HUES64 (cell line): ENCODE results near the gene GLYAT.

Experiments
- H3K27ac ChIP-seq: 2 replicates; pipeline ENCODE4 v1.7.0; 2013; ENCODE audit warnings: low read depth, low read length, inconsistent platforms
- H3K27me3 ChIP-seq: 2 replicates; pipeline ENCODE4 v1.6.1; 2013; ENCODE audit warnings: mild to moderate bottlenecking, low read length; ENCODE audit not compliant: insufficient read depth
- H3K36me3 ChIP-seq: 2 replicates; pipeline ENCODE4 v1.6.1; 2013; ENCODE audit warnings: mild to moderate bottlenecking, low read length; ENCODE audit not compliant: insufficient read depth
- H3K4me1 ChIP-seq: 2 replicates; pipeline ENCODE4 v1.6.1; 2013; ENCODE audit warnings: mild to moderate bottlenecking, low read length, moderate library complexity; ENCODE audit not compliant: insufficient read depth
- H3K4me3 ChIP-seq: 2 replicates; pipeline ENCODE4 v1.5.1; 2013; ENCODE audit warnings: mild to moderate bottlenecking, low read length, moderate library complexity
- H3K9ac ChIP-seq: 2 replicates; pipeline ENCODE4 v1.6.1; 2013; ENCODE audit warnings: mild to moderate bottlenecking, low read depth, low read length
- H3K9me3 ChIP-seq: 2 replicates; pipeline ENCODE4 v1.6.1; 2013; ENCODE audit warnings: low read depth, low read length; ENCODE audit not compliant: insufficient read depth
- WGBS: fragments of 150-250, 120-280 bp; methylation state at CpG from one replicate; pipeline ENCODE4 v1.1.7; 2013; ENCODE audit warnings: missing lambda C conversion rate; 5-methylcytosine and 5-hydroxymethylcytosine counted together

GLYAT gene

GRCh38 chr11:58742140-58742539 is 10.4 kb upstream of the GLYAT start:
- Histone ChIP-seq H3K9me3 (peaks cover 94% of the 10 kb centered on the region), H3K4me3 (no peak overlapping the region), H3K27me3 (no peaks in the 10 kb centered on the region), H3K9ac (no peak overlapping the region), H3K4me1 (no peaks in the 10 kb centered on the region), H3K36me3 (no peaks in the 10 kb centered on the region), H3K27ac (no peak overlapping the region)
- WGBS = 69% methylated on average over 2 of the region's 2 CpGs

- Histone ChIP-seq H3K9me3 (peaks cover 93% of the 10 kb centered on the region), H3K4me1 (no peaks in the 10 kb centered on the region), H3K27ac (no peak overlapping the region), H3K36me3 (no peaks in the 10 kb centered on the region), H3K9ac (no peak overlapping the region), H3K4me3 (no peak overlapping the region), H3K27me3 (no peaks in the 10 kb centered on the region)
- WGBS = 93% methylated on average over 1 of the region's 1 CpG
Observed at GRCh38 chr11:58741127-58741526, 9.4 kb upstream of the GLYAT start.

- Histone ChIP-seq H3K36me3 (no peaks in the 10 kb centered on the region), H3K4me3 (no peak overlapping the region), H3K9me3 (peaks cover 93% of the 10 kb centered on the region), H3K27me3 (no peaks in the 10 kb centered on the region), H3K4me1 (no peaks in the 10 kb centered on the region), H3K27ac (no peak overlapping the region), H3K9ac (no peak overlapping the region)
- 66% methylated on average over 4 of the region's 4 CpGs for WGBS
Observed at GRCh38 chr11:58740447-58740846, 8.7 kb upstream of the GLYAT start.

DNA sequence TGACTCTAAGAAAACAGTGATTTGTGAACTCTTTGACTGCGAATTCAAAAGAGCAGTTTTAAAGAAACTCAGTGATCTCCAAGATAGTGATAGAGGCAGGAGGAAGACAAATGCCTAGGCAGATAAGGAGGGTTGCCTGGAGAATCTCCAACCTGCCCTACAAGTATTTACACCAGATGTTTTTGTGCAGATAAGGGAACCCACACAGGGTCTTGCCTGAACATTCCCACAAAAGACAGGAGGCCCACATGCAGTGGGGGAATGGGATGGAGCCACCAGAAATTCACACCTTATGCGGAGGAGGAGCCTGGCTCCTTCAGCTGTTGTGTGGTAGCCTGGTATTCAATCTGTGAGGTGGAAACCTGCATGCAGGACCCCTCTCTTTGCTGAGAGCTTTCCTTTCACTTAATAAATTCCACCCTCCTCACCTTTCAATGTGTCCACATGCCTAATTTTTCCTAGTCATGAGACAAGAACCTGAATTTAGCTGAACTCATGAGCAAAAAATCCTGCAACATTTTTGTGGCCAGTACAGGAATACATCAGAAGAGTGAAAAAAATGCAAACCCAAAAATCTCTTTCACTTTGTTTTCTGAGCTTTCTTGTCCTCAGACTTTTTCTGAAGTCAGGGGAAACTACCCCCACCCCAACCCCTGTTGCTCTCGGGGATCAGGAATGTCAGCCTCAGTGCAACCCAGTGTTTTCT is 8.1 kb upstream of the GLYAT start:
- WGBS = 80% methylated on average over 3 of the region's 3 CpGs
- H3K9me3 ChIP-seq = peaks cover 93% of the 10 kb centered on the region

GRCh38 chr11:58734681-58735490 is 3.1 kb upstream of the GLYAT start:
- peaks cover 92% of the 10 kb centered on the region for H3K9me3 ChIP-seq
- H3K9ac ChIP-seq = no peak overlapping the region
- whole genome bisulfite sequencing = 53% methylated on average over 4 of the region's 4 CpGs
- H3K27me3 ChIP-seq = no peaks in the 10 kb centered on the region
- H3K36me3 ChIP-seq = no peaks in the 10 kb centered on the region
- H3K27ac ChIP-seq = no peak overlapping the region
- no peaks in the 10 kb centered on the region for H3K4me1 ChIP-seq
- H3K4me3 ChIP-seq = no peak overlapping the region

More for the DNA sequence above, 8.1 kb upstream of the GLYAT start:
- Histone ChIP-seq H3K4me1 (no peaks in the 10 kb centered on the region), H3K27ac (no peak overlapping the region), H3K27me3 (no peaks in the 10 kb centered on the region), H3K36me3 (no peaks in the 10 kb centered on the region), H3K9ac (no peak overlapping the region), H3K4me3 (no peak overlapping the region)

DNA sequence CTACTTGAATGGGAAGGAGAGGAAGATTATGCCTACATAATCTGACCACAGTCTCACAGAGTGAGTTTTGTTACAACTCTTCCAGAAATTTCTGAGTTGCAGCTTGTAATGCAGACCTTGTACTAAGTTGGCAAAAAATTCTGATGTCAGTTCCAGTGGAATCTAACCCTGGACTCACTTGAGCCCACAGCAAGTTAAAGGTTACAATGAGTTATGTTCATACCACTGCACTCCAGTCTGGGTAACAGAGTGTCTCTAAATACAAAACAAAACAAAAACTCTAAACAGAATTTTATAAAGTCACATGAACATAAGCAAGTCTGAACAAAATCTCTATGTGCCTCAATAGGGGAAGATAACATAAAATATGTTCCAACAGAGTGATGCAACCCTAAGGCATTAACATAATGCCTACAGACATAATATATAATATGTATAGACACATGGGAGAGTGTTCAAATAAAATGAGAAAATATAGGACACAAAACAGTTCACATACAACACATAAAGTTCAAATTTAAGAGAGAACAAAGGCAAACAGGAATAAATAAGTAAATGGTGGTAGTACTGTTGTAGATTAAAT is 1.1 kb downstream of the GLYAT start:
- no peak overlapping the region for H3K9ac ChIP-seq
- no peaks in the 10 kb centered on the region for H3K36me3 ChIP-seq
- H3K4me1 ChIP-seq = no peaks in the 10 kb centered on the region
- no peaks in the 10 kb centered on the region for H3K27me3 ChIP-seq
- peaks cover 90% of the 10 kb centered on the region for H3K9me3 ChIP-seq
- H3K27ac ChIP-seq = no peak overlapping the region
- H3K4me3 ChIP-seq = no peak overlapping the region

GRCh38 chr11:58727415-58727797 is 4.3 kb downstream of the GLYAT start:
- WGBS = 94% methylated on average over 2 of the region's 2 CpGs
- Histone ChIP-seq H3K4me1 (no peaks in the 10 kb centered on the region), H3K27ac (no peak overlapping the region), H3K36me3 (no peaks in the 10 kb centered on the region), H3K9ac (no peak overlapping the region), H3K4me3 (no peak overlapping the region), H3K27me3 (no peaks in the 10 kb centered on the region), H3K9me3 (peaks cover 90% of the 10 kb centered on the region)

DNA sequence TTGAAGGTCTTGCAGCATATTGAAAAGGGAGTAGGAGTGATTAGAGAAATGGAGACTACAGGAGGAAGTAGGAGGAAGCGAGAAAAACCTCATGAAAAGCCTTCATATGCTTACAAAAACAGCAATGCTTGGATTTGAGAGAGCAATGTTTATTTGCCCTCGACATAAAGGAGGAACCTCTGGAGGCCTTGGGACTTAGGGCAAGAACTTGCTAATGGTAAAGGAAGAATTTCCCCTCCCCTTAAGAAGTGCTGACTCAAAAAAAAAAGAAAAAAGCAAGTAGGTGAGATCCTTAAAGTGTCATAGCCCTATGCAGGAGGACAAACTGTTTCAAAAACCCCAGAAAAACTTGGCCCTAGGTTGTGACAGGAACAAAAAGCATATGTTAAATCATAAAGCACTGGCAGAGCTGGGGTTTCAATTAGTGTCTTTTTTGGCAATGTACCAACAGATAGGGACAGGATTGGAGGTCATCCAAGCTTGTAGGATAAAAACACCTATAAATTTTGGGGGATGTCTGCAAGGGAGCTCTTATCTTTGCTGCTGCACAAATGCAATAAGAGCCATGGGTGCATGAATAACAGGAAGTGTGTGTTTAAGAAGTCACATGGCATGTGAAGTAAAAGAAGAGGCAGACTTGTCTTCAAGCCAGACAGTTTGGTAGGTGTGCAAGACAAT is 4.9 kb downstream of the GLYAT start:
- 58% methylated on average over 2 of the region's 2 CpGs for WGBS
- Histone ChIP-seq H3K9me3 (peaks cover 92% of the 10 kb centered on the region), H3K27me3 (no peaks in the 10 kb centered on the region), H3K4me3 (no peak overlapping the region), H3K36me3 (no peaks in the 10 kb centered on the region), H3K4me1 (no peaks in the 10 kb centered on the region), H3K27ac (no peak overlapping the region), H3K9ac (no peak overlapping the region)

- Histone ChIP-seq H3K9ac (no peak overlapping the region), H3K36me3 (no peaks in the 10 kb centered on the region), H3K4me3 (no peak overlapping the region), H3K27me3 (no peaks in the 10 kb centered on the region), H3K27ac (no peak overlapping the region), H3K9me3 (peaks cover 95% of the 10 kb centered on the region), H3K4me1 (no peaks in the 10 kb centered on the region)
- 40% methylated on average over 1 of the region's 2 CpGs for WGBS
Observed at GRCh38 chr11:58719406-58720117, 12.2 kb downstream of the GLYAT start.

DNA sequence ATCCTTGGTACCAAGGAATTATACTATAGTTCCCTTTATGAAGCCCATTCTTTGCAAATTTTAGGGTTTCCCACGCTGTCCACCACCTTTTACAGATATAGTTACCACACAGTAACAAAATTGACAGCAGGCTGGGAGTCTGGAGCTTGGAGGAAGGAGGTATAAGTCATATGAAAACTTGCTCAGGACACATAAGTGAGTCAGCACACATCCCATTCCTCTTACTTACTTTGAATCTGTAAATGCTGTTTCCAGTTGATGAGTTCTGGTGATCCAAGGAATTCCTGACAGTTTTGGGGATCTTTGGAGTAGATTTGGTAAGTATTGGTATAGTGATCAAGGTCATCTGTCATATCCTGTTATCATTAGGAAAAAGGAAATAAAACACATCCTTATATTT is 19.2 kb downstream of the GLYAT start:
- Histone ChIP-seq H3K27me3 (no peaks in the 10 kb centered on the region), H3K9me3 (peaks cover 93% of the 10 kb centered on the region), H3K27ac (no peak overlapping the region), H3K36me3 (no peaks in the 10 kb centered on the region), H3K9ac (no peak overlapping the region), H3K4me1 (no peaks in the 10 kb centered on the region), H3K4me3 (no peak overlapping the region)
- WGBS = 0% methylated on average over 1 of the region's 1 CpG
